ENCODE results near the gene VPS13D.
A peak's percentile ranks its signal among the peaks of the same experiment; 100 is the strongest.

GRCh38 chr1:12276225-12276624 is 46.4 kb downstream of the VPS13D start:
- TF ChIP-seq POLR2A (IDR thresholded peaks at IDR 0.05; ENCODE audit: low read depth, low read length), result no peak
- peak; percentile 54 for TF ChIP-seq CTCF (conservative IDR thresholded peaks at IDR 0.05; ENCODE audit: low read depth, low read length)
- TF ChIP-seq NFE2L2 (IDR thresholded peaks at IDR 0.05; ENCODE audit: low read depth, low read length), result no peak
- TF ChIP-seq RAD21 (IDR thresholded peaks at IDR 0.05; ENCODE audit: low read length), result peak; percentile 58
- no peak for TF ChIP-seq SMC3 (IDR thresholded peaks at IDR 0.05; ENCODE audit: low read depth, low read length)
- no peak for TF ChIP-seq RCOR1 (IDR thresholded peaks at IDR 0.05; ENCODE audit: insufficient replicate concordance, low read length)
- no peak for TF ChIP-seq MAFK (IDR thresholded peaks at IDR 0.05; ENCODE audit: low read depth, low read length)
- no peak for TF ChIP-seq CEBPB (IDR thresholded peaks at IDR 0.05; ENCODE audit: low read depth, low read length)
